PC-3 (cell line): Measurements from ENCODE around the gene CFH. TPM values are rescaled to one million over a fixed set of nuclear protein-coding genes. Genes with fewer than 3 reads are reported as not detected.

Source experiments
- ATAC-seq: fragments of 200-7000 bp; cut with Tn5 transposase; 2 replicates; pipeline ENCODE4 v1.9.1; 2020; ENCODE audit warnings: mild to moderate bottlenecking, moderate library complexity
- BruUV-seq: library from RNA; stranded (reverse); fragments of 400-500 nt; replicated peaks from 2 replicates; lab custom pipeline; 2021; lab: Mats Ljungman, UMichigan
- CTCF ChIA-PET: fragments of 300-600 bp; sonication (Branson Sonifier 250); formaldehyde crosslinking; loops from one replicate; lab custom pipeline; 2022; ENCODE audit warnings: antibody characterized with exemption; lab: Charles Lee
- POLR2A ChIA-PET: fragments of 300-600 bp; sonication (Branson Sonifier 250); formaldehyde crosslinking; loops from one replicate; lab custom pipeline; 2022; ENCODE audit warnings: antibody characterized with exemption; ENCODE audit not compliant: unreplicated experiment; lab: Charles Lee
- DNase-seq: peaks from one replicate; pipeline ENCODE4 v3.0.0-alpha.2; 2015
- H2AFZ ChIP-seq: fragments of 300-600 bp; sonication (generic); 2 replicates; pipeline ENCODE4 v1.6.0; 2016; ENCODE audit warnings: antibody characterized with exemption, low read length
- H3F3A ChIP-seq: fragments of 300-600 bp; sonication (generic); one replicate; pipeline ENCODE4 v1.6.0; 2017; ENCODE audit warnings: antibody characterized with exemption, low read length, control low read depth, mild to moderate bottlenecking; ENCODE audit not compliant: unreplicated experiment
- H3K27ac ChIP-seq: fragments of 300-600 bp; sonication (generic); 2 replicates; pipeline ENCODE4 v1.5.1; 2016; ENCODE audit warnings: mild to moderate bottlenecking, low read length
- H3K27me3 ChIP-seq: fragments of 300-600 bp; sonication (generic); 2 replicates; pipeline ENCODE4 v1.6.1; 2016; ENCODE audit warnings: low read length, mixed read lengths
- H3K36me3 ChIP-seq: fragments of 300-600 bp; sonication (generic); 2 replicates; pipeline ENCODE4 v1.6.1; 2016; ENCODE audit warnings: low read depth, mixed run types, low read length, mixed read lengths
- H3K4me1 ChIP-seq: fragments of 300-600 bp; sonication (generic); 2 replicates; pipeline ENCODE4 v1.5.1; 2016; ENCODE audit warnings: low read length; ENCODE audit not compliant: insufficient read depth
- H3K4me2 ChIP-seq: fragments of 300-600 bp; sonication (generic); 2 replicates; pipeline ENCODE4 v1.6.0; 2016; ENCODE audit warnings: low read length
- H3K4me3 ChIP-seq: fragments of 300-600 bp; sonication (generic); 2 replicates; pipeline ENCODE4 v1.5.1; 2016; ENCODE audit warnings: mild to moderate bottlenecking, low read length, mixed read lengths
- H3K79me2 ChIP-seq: fragments of 300-600 bp; sonication (generic); 2 replicates; pipeline ENCODE4 v1.6.1; 2017; ENCODE audit warnings: low read length, mixed read lengths
- H3K9ac ChIP-seq: fragments of 300-600 bp; sonication (generic); 2 replicates; pipeline ENCODE4 v1.6.0; 2016; ENCODE audit warnings: mild to moderate bottlenecking, low read length
- H3K9me2 ChIP-seq: fragments of 300-600 bp; sonication (generic); replicated peaks from 2 replicates; pipeline ENCODE4 v1.6.1; 2016; ENCODE audit warnings: mixed run types, low read length, mixed read lengths
- H3K9me3 ChIP-seq: fragments of 300-600 bp; sonication (generic); 2 replicates; pipeline ENCODE4 v1.6.1; 2016; ENCODE audit warnings: low read length, mixed read lengths
- H4K20me1 ChIP-seq: fragments of 300-600 bp; sonication (generic); 2 replicates; pipeline ENCODE4 v1.6.1; 2016; ENCODE audit warnings: low read length, mixed read lengths
- CTCF ChIP-seq: fragments of 300-600 bp; sonication (generic); conservative IDR thresholded peaks from 2 replicates; pipeline ENCODE4 v1.5.1; 2017; ENCODE audit warnings: antibody characterized with exemption, low read depth, mild to moderate bottlenecking, low read length
- EZH2 ChIP-seq: fragments of 300-600 bp; sonication (generic); IDR thresholded peaks from one replicate; pipeline ENCODE4 v1.6.1; 2017; ENCODE audit warnings: antibody characterized with exemption, mild to moderate bottlenecking, low read length; ENCODE audit not compliant: unreplicated experiment
- EZH2phosphoT487 ChIP-seq: fragments of 300-600 bp; sonication (generic); IDR thresholded peaks from 2 replicates; pipeline ENCODE4 v1.6.1; 2018; ENCODE audit warnings: mild to moderate bottlenecking, antibody characterized with exemption, low read length, borderline replicate concordance
- intact Hi-C: fragments of 100-400 bp; cut with micrococcal nuclease; formaldehyde crosslinking; loops from 2 replicates; pipeline ENCODE4 v1.9.0; 2023
- total RNA-seq: library from RNA; depleted of rRNA; stranded (reverse); fragments of >200 nt; gene quantifications from 2 replicates; pipeline ENCODE4 v1.2.3, GENCODE V29; 2014

The CFH gene
- total RNA-seq, 1 experiment from 2014 or later = 0.80 TPM

GRCh38 chr1:196717868-196718267 lies 66.0 kb downstream of the CFH start:
- intact Hi-C loops = no loop called here
- H3K4me1 ChIP-seq = no peaks in the 10 kb centered on the region
- no peak overlapping the region for H2AFZ ChIP-seq
- no peaks in the 10 kb centered on the region for H3K9me2 ChIP-seq
- no peak overlapping the region for H3K27ac ChIP-seq
- ATAC-seq (no peak), DNase-seq (no peak)
- no peaks in the 10 kb centered on the region for H3K79me2 ChIP-seq
- CTCF ChIA-PET = no interaction called here
- BruUV-seq = no TSS peak
- POLR2A ChIA-PET = no interaction called here
- H3K9ac ChIP-seq = no peak overlapping the region
- no peak overlapping the region for H3K4me2 ChIP-seq
- H3K27me3 ChIP-seq = no peaks in the 10 kb centered on the region
- H3K4me3 ChIP-seq = no peak overlapping the region
- no peaks in the 10 kb centered on the region for H3K9me3 ChIP-seq
- no peaks in the 10 kb centered on the region for H3K36me3 ChIP-seq
- H4K20me1 ChIP-seq = no peaks in the 10 kb centered on the region
- TF ChIP-seq EZH2phosphoT487 (no peak), EZH2 (no peak), CTCF (no peak)
- no peaks in the 10 kb centered on the region for H3F3A ChIP-seq

- H3K4me3 ChIP-seq = no peak overlapping the region
- no peak overlapping the region for H2AFZ ChIP-seq
- BruUV-seq = no TSS peak
- no peaks in the 10 kb centered on the region for H3K79me2 ChIP-seq
- no peaks in the 10 kb centered on the region for H4K20me1 ChIP-seq
- TF ChIP-seq EZH2phosphoT487 (no peak), CTCF (peak; percentile 60)
- CTCF ChIA-PET = no interaction called here
- POLR2A ChIA-PET = no interaction called here
- no peaks in the 10 kb centered on the region for H3F3A ChIP-seq
- H3K9me3 ChIP-seq = no peaks in the 10 kb centered on the region
- intact Hi-C loops = no loop called here
- H3K4me2 ChIP-seq = no peak overlapping the region
- H3K27me3 ChIP-seq = no peaks in the 10 kb centered on the region
- no peaks in the 10 kb centered on the region for H3K4me1 ChIP-seq
- H3K27ac ChIP-seq = no peak overlapping the region
- no peak overlapping the region for H3K9ac ChIP-seq
- no peaks in the 10 kb centered on the region for H3K9me2 ChIP-seq
- DNase-seq (peak; percentile 46), ATAC-seq (peak; percentile 77)
- H3K36me3 ChIP-seq = no peaks in the 10 kb centered on the region
Observed at GRCh38 chr1:196723325-196724185, 71.7 kb downstream of the CFH start.

GRCh38 chr1:196732526-196732925 lies 80.7 kb downstream of the CFH start:
- BruUV-seq = no TSS peak
- no peak overlapping the region for H3K4me3 ChIP-seq
- POLR2A ChIA-PET = no interaction called here
- no peak overlapping the region for H3K27ac ChIP-seq
- no peaks in the 10 kb centered on the region for H3F3A ChIP-seq
- no peak for TF ChIP-seq EZH2phosphoT487
- no peak for TF ChIP-seq EZH2
- TF ChIP-seq CTCF = 0 out of 2 replicates have a peak, but pooled peaks have one; percentile 24
- no peaks in the 10 kb centered on the region for H3K27me3 ChIP-seq
- no peaks in the 10 kb centered on the region for H3K9me3 ChIP-seq
- H3K4me1 ChIP-seq = no peaks in the 10 kb centered on the region
- intact Hi-C loops = no loop called here
- DNase-seq (no peak), ATAC-seq (no peak)
- H3K79me2 ChIP-seq = no peaks in the 10 kb centered on the region
- no peak overlapping the region for H3K4me2 ChIP-seq
- H3K36me3 ChIP-seq = no peaks in the 10 kb centered on the region
- H3K9me2 ChIP-seq = no peaks in the 10 kb centered on the region
- H4K20me1 ChIP-seq = no peaks in the 10 kb centered on the region
- H3K9ac ChIP-seq = no peak overlapping the region
- H2AFZ ChIP-seq = no peak overlapping the region
- CTCF ChIA-PET = no interaction called here
